WTC11 (cell line): Measurements from ENCODE around the gene KPTN. TPM values are rescaled to one million over a fixed set of nuclear protein-coding genes. Genes with fewer than 3 reads are reported as not detected.

Experiments used
- ATAC-seq: fragments of 200-7000 bp; cut with Tn5 transposase; 2 replicates; pipeline ENCODE4 v1.10.0; 2021; ENCODE audit warnings: mild to moderate bottlenecking, moderate library complexity
- CTCF ChIA-PET: fragments of 300-600 bp; sonication (Branson Sonifier 250); formaldehyde crosslinking; loops from one replicate; lab custom pipeline; 2021; ENCODE audit warnings: antibody characterized with exemption; lab: Charles Lee
- POLR2A ChIA-PET: fragments of 350-600 bp; sonication (Branson Sonifier 250); formaldehyde crosslinking; loops from one replicate; lab custom pipeline; 2021; ENCODE audit warnings: antibody characterized with exemption; lab: Charles Lee
- DNase-seq: peaks from one replicate; pipeline ENCODE4 v3.0.0; 2021; ENCODE audit warnings: low spot score
- H3K27ac Mint-ChIP-seq: 2 replicates; pipeline ENCODE4 v1.8.0; 2021; ENCODE audit warnings: mixed read lengths
- H3K27me3 Mint-ChIP-seq: 2 replicates; pipeline ENCODE4 v1.8.0; 2021; ENCODE audit warnings: low read depth, mild to moderate bottlenecking, moderate library complexity, mixed read lengths
- H3K36me3 Mint-ChIP-seq: 2 replicates; pipeline ENCODE4 v1.8.0; 2021; ENCODE audit warnings: mixed read lengths
- H3K4me1 Mint-ChIP-seq: 2 replicates; pipeline ENCODE4 v1.8.0; 2022; ENCODE audit warnings: mixed read lengths
- H3K4me3 Mint-ChIP-seq: 2 replicates; pipeline ENCODE4 v1.8.0; 2021; ENCODE audit warnings: mild to moderate bottlenecking, moderate library complexity, mixed read lengths
- H3K9me3 Mint-ChIP-seq: 2 replicates; pipeline ENCODE4 v1.8.0; 2021; ENCODE audit warnings: mixed read lengths
- GABPB1 ChIP-seq: sonication (generic); formaldehyde crosslinking; IDR thresholded peaks from 2 replicates; pipeline ENCODE4 v1.8.1; 2023; ENCODE audit warnings: mild to moderate bottlenecking, missing genetic modification reagents
- KAT7 ChIP-seq: sonication (generic); formaldehyde crosslinking; IDR thresholded peaks from 2 replicates; pipeline ENCODE4 v1.8.1; 2023; ENCODE audit warnings: missing genetic modification reagents, mild to moderate bottlenecking, borderline replicate concordance
- MXD4 ChIP-seq: fragments of 250-450 bp; sonication (Bioruptor Pico); IDR thresholded peaks from 2 replicates; pipeline ENCODE4 v1.8.0; 2021; ENCODE audit warnings: mild to moderate bottlenecking, moderate library complexity, borderline replicate concordance
- NFATC4 ChIP-seq: fragments of 250-450 bp; sonication (Bioruptor Pico); IDR thresholded peaks from 2 replicates; pipeline ENCODE4 v1.9.0; 2021; ENCODE audit warnings: mild to moderate bottlenecking
- NR2C2 ChIP-seq: sonication (generic); formaldehyde crosslinking; IDR thresholded peaks from 2 replicates; pipeline ENCODE4 v1.8.0; 2022; ENCODE audit warnings: mild to moderate bottlenecking, missing genetic modification reagents
- PRRX2 ChIP-seq: fragments of 250-450 bp; sonication (Bioruptor Pico); IDR thresholded peaks from 2 replicates; pipeline ENCODE4 v1.8.0; 2021; ENCODE audit warnings: mild to moderate bottlenecking
- ZNF232 ChIP-seq: sonication (generic); formaldehyde crosslinking; IDR thresholded peaks from 2 replicates; pipeline ENCODE4 v1.8.0; 2022; ENCODE audit warnings: mild to moderate bottlenecking, missing genetic modification reagents
- ZNF396 ChIP-seq: fragments of 250-450 bp; sonication (Bioruptor Pico); IDR thresholded peaks from 2 replicates; pipeline ENCODE4 v1.8.0; 2021; ENCODE audit warnings: mild to moderate bottlenecking, moderate library complexity, borderline replicate concordance
- ZNF416 ChIP-seq: fragments of 250-450 bp; sonication (Bioruptor Pico); IDR thresholded peaks from 2 replicates; pipeline ENCODE4 v1.9.0; 2021; ENCODE audit warnings: mild to moderate bottlenecking, inconsistent platforms
- total RNA-seq: library from RNA; stranded (reverse); gene quantifications from 3 replicates; pipeline ENCODE4 v1.2.3, GENCODE V29; 2021
- TF ChIP-seq, protein P1 (sequence below): sonication (generic); formaldehyde crosslinking; IDR thresholded peaks from 2 replicates; pipeline ENCODE4 v1.8.0; 2022; ENCODE audit warnings: mild to moderate bottlenecking, missing genetic modification reagents
- TF ChIP-seq, protein P2 (sequence below): sonication (generic); formaldehyde crosslinking; IDR thresholded peaks from 2 replicates; pipeline ENCODE4 v1.8.0; 2023; ENCODE audit warnings: missing genetic modification reagents, mild to moderate bottlenecking, borderline replicate concordance
- TF ChIP-seq, protein P3 (sequence below): fragments of 250-450 bp; sonication (Bioruptor Pico); IDR thresholded peaks from 2 replicates; pipeline ENCODE4 v1.9.0; 2021; ENCODE audit warnings: mild to moderate bottlenecking
- TF ChIP-seq, protein P4 (sequence below): sonication (generic); formaldehyde crosslinking; IDR thresholded peaks from 2 replicates; pipeline ENCODE4 v1.8.1; 2023; ENCODE audit warnings: mild to moderate bottlenecking, moderate library complexity, missing genetic modification reagents

Gene KPTN
- total RNA-seq, 1 experiment from 2014 or later: 24.5 TPM

DNA sequence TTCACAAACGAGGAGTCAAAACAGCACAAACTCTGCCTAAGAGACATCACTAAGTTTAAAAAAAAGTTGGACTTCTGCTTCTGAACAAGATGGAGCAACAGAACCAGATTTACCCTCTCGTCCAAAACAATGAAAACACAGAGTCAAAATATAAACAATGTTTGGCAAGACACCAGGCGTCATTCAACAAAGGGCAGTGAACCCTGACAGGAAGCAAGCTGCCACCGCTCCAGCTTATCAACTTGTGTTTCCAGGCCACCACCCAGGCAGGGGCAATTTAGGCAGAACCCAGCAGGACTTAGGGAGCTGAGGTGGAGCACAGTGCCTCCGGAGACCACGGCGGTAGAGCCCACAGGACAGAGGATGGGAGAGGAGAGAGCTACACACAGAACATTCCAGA is 39.5 kb upstream of the KPTN start:
- H3K9me3 Mint-ChIP-seq: 0 out of 2 replicates have a peak, but pooled peaks cover 4% of the 10 kb centered on the region
- peaks cover 5% of the 10 kb centered on the region; the same call in 1 of the 2 replicates for H3K4me1 Mint-ChIP-seq
- no peak overlapping the region for H3K4me3 Mint-ChIP-seq
- TF ChIP-seq MXD4 (CRISPR knock-in tag): no peak
- no peak for TF ChIP-seq PRRX2 (CRISPR knock-in tag)
- no peak for TF ChIP-seq NFATC4 (CRISPR knock-in tag)
- TF ChIP-seq, protein P1, sequence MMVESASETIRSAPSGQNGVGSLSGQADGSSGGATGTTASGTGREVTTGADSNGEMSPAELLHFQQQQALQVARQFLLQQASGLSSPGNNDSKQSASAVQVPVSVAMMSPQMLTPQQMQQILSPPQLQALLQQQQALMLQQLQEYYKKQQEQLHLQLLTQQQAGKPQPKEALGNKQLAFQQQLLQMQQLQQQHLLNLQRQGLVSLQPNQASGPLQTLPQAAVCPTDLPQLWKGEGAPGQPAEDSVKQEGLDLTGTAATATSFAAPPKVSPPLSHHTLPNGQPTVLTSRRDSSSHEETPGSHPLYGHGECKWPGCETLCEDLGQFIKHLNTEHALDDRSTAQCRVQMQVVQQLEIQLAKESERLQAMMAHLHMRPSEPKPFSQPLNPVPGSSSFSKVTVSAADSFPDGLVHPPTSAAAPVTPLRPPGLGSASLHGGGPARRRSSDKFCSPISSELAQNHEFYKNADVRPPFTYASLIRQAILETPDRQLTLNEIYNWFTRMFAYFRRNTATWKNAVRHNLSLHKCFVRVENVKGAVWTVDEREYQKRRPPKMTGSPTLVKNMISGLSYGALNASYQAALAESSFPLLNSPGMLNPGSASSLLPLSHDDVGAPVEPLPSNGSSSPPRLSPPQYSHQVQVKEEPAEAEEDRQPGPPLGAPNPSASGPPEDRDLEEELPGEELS (CRISPR knock-in tag): no peak
- POLR2A ChIA-PET: no interaction called here
- CTCF ChIA-PET: interaction anchor here (0.6 to 3.0 kb wide), 6 partner anchors 8 to 1921 kb away, joined by 4 to 10 read pairs (median 4); partner anchors contain the start of genes EHD2 and NAPA
- ATAC-seq (no peak), DNase-seq (no peak)
- no peak overlapping the region for H3K27ac Mint-ChIP-seq
- no peaks in the 10 kb centered on the region for H3K36me3 Mint-ChIP-seq
- peaks cover 8% of the 10 kb centered on the region for H3K27me3 Mint-ChIP-seq

DNA sequence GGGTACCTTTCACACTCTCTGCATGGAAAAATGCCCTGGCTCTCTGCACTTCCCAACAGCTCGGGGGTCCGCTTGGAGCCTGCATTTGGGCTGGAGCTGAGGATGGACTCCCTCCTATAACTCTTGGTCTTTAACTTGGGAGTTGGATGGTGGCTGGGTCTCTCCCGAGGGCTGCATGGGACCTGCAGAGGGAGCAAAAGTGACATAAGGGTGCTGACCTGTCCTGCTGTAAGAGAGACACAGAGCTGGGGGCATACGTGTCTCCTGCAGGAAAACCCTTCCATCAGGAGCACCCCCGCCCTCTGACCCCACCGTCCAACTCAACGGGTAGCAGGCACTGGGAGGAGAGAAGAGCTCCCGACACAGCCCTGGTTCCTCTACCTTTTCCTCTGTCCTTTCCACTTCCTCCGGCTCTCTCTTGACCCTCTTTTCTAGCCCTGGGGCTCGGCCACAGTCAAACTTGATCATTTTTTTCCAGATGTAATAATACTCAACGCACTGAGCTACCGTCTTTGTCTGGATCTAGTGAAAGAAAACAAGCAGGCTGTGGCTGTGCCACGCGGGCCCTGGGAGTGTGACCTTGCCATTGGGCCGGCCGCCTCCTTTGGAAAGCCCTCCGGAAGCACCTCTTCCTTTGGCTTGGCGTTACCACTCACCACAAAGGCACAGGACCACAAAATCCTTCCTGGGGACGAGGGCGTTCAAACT is 37.6 kb upstream of the KPTN start:
- Mint-ChIP-seq H3K27ac (no peak overlapping the region), H3K27me3 (peaks cover 5% of the 10 kb centered on the region), H3K36me3 (no peaks in the 10 kb centered on the region), H3K9me3 (no peaks in the 10 kb centered on the region), H3K4me1 (peaks cover 5% of the 10 kb centered on the region; the same call in 1 of the 2 replicates), H3K4me3 (no peak overlapping the region)
- POLR2A ChIA-PET: interaction anchor here (0.6 kb wide), 1 partner anchor 11 kb away, joined by 6 read pairs; no protein-coding TSS in a partner anchor
- ATAC-seq: no peak
- DNase-seq: no peak
- CTCF ChIA-PET: interaction anchor here (0.6 to 5.1 kb wide), 12 partner anchors 10 to 244 kb away, joined by 3 to 39 read pairs (median 4); partner anchors contain the start of gene EHD2
- TF ChIP-seq, protein P2, sequence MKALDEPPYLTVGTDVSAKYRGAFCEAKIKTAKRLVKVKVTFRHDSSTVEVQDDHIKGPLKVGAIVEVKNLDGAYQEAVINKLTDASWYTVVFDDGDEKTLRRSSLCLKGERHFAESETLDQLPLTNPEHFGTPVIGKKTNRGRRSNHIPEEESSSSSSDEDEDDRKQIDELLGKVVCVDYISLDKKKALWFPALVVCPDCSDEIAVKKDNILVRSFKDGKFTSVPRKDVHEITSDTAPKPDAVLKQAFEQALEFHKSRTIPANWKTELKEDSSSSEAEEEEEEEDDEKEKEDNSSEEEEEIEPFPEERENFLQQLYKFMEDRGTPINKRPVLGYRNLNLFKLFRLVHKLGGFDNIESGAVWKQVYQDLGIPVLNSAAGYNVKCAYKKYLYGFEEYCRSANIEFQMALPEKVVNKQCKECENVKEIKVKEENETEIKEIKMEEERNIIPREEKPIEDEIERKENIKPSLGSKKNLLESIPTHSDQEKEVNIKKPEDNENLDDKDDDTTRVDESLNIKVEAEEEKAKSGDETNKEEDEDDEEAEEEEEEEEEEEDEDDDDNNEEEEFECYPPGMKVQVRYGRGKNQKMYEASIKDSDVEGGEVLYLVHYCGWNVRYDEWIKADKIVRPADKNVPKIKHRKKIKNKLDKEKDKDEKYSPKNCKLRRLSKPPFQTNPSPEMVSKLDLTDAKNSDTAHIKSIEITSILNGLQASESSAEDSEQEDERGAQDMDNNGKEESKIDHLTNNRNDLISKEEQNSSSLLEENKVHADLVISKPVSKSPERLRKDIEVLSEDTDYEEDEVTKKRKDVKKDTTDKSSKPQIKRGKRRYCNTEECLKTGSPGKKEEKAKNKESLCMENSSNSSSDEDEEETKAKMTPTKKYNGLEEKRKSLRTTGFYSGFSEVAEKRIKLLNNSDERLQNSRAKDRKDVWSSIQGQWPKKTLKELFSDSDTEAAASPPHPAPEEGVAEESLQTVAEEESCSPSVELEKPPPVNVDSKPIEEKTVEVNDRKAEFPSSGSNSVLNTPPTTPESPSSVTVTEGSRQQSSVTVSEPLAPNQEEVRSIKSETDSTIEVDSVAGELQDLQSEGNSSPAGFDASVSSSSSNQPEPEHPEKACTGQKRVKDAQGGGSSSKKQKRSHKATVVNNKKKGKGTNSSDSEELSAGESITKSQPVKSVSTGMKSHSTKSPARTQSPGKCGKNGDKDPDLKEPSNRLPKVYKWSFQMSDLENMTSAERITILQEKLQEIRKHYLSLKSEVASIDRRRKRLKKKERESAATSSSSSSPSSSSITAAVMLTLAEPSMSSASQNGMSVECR (CRISPR knock-in tag): no peak
- TF ChIP-seq ZNF416 (CRISPR knock-in tag): no peak
- TF ChIP-seq, protein P3, sequence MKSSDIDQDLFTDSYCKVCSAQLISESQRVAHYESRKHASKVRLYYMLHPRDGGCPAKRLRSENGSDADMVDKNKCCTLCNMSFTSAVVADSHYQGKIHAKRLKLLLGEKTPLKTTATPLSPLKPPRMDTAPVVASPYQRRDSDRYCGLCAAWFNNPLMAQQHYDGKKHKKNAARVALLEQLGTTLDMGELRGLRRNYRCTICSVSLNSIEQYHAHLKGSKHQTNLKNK (CRISPR knock-in tag): no peak
- TF ChIP-seq, protein P4, sequence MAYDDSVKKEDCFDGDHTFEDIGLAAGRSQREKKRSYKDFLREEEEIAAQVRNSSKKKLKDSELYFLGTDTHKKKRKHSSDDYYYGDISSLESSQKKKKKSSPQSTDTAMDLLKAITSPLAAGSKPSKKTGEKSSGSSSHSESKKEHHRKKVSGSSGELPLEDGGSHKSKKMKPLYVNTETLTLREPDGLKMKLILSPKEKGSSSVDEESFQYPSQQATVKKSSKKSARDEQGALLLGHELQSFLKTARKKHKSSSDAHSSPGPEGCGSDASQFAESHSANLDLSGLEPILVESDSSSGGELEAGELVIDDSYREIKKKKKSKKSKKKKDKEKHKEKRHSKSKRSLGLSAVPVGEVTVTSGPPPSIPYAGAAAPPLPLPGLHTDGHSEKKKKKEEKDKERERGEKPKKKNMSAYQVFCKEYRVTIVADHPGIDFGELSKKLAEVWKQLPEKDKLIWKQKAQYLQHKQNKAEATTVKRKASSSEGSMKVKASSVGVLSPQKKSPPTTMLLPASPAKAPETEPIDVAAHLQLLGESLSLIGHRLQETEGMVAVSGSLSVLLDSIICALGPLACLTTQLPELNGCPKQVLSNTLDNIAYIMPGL (CRISPR knock-in tag): no peak
- no peak for TF ChIP-seq ZNF396 (CRISPR knock-in tag)
- no peak for TF ChIP-seq KAT7 (CRISPR knock-in tag)
- no peak for TF ChIP-seq NR2C2 (CRISPR knock-in tag)
- TF ChIP-seq ZNF232 (CRISPR knock-in tag): no peak
- TF ChIP-seq GABPB1 (CRISPR knock-in tag): no peak
